ENCODE measurements around the gene ABRACL.
"Not testable (repeated sequence)": the region's sequence is repeated elsewhere in the genome, so short reads cannot be mapped to it uniquely, and the experiment has no call there.

Gene ABRACL, protein sequence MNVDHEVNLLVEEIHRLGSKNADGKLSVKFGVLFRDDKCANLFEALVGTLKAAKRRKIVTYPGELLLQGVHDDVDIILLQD
- total RNA-seq: 62.8 to 118 reads per million in 2 experiments

DNA sequence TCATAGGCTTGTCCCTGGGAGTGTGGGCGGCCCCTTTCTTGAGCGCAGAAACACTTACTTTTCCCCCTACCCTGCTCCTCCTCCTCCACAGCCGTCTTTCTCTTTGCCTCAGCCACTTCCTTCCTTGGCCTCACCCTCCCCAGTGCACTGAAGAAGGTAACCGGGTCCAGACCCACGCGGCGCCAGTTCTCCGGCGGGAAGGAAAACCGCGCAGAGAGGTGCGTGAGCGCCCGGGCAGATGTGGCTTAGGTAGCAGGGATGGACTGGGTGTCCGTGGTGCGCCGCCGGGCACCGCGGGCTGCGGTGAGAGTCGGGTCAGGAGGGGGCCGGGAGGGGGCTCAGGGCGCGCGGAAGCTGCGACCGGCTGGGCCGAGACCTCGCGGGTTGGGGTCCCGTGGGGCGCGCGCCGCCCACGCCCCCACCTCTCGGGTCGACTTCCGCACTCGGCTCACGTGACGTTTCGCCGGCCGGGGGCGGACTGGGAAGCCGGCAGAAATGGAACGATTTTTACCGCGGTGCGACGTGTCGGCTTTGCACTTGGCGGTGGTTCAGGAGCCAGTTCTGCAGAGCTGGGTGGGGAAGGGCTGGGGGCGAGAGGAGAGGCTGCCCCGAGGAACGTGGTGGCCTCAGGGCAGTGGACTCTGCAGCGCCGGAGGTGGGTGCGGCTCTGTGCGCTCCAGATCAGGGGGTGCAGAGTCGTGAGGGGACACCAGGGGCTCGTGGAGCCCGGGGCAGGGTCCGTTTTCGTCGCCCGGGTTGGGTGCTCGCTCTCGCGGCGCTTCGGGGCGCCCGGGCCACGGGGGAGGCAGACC is at the start of gene ABRACL:
Gene ABRACL (plus strand): TSS at position 88 of the 812 bp plus-strand sequence. CDS start 5,416 bp downstream, outside the sequence.
- DNase-seq (ENCODE audit: low read depth): peak; percentile 64

DNA sequence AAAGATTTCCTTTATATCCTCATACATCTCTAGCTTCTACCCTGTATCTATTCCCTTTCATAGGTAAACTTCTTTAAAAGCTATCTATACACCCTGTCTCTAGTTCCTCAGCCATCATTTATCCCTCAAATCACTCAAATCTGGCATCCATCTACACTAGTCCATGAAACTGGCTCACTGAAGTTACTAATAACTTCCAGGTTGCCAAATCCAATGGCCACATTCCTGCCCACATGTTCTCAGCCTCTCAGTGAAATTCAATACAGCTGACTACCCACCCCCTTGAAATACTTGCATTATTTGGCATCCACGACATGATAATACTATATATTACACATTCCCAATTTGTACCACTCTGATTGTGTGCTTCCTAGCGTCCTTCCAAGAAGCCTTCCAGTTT is 49.2 kb upstream of the ABRACL start:
- no peak for DNase-seq (ENCODE audit: low read depth)

DNA sequence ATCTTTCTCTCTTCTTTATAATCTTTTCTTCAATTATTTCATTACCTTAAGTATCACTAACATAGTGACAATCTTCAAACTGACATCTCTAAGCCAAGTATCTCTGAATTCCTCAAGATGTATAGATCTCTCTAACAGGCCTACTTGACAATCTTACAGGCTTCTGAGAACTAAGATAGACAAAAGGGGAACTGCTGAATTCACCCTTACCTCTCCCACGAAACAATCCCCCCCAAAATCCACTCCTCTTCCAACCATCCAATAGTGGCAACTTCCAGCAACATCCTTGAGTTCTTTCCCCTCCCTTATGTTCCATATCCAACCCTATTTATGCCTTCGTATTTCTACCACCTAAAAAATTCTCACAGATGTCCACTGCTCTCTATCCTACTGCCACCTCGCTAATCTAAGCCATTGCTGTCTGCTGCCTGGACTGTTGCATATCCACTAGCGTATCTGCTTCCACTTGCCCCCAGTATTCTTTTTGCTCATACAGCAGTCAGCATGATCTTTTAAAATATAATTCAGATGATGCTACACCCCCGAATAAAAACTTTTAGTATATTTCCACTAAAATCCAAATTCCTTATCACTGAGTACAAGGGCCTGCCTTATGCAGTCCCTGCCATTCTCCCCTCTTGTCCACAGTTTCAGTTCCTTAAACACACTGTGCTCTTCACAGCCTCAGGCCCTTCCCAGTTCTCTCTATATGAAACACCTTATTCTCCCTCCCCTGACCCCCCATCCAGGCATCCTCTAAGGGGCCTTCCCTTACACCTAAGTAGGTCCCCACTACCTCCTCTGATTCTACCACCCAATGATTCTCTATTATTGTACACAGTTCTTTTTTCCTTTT is 48.5 kb upstream of the ABRACL start:
- DNase-seq (ENCODE audit: low read depth): no peak

DNA sequence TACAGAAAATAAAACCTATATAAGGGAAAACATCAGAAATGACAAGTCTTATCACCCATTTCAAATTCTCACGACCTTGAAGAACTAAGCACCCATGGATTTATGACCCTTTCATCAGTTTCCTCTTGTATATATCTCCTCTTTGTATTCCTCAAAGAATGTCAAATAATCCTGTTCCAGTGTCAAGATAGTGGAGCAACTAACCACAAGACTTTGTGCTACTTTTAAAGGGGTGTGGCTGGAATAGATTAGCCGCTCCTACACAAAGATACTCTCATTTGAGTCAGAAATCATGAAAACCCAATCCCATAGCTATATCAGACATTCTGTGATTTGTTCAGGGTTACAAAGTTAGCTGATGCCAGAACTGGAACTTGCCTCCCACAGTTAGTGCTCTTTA is 47.1 kb upstream of the ABRACL start:
- no peak for DNase-seq (ENCODE audit: low read depth)

DNA sequence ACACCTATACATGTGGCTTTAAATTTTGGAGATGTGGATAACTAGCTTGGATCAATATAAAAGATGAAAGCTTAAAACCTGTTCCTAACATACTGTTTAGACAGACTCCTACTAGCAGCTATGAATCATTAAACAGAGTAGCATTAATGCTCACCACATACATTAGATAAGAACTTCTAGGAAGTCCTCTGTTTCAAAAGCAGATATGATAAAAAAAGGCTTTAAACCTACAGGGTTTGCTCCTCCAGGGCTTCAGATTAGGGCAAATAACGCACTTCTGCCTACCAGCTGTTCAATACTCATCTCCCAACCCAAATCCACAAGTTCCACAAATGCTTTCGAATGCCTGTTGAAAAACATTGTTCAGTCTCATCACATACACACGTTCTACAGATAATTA is 42.0 kb upstream of the ABRACL start:
- no peak for DNase-seq (ENCODE audit: low read depth)

DNA sequence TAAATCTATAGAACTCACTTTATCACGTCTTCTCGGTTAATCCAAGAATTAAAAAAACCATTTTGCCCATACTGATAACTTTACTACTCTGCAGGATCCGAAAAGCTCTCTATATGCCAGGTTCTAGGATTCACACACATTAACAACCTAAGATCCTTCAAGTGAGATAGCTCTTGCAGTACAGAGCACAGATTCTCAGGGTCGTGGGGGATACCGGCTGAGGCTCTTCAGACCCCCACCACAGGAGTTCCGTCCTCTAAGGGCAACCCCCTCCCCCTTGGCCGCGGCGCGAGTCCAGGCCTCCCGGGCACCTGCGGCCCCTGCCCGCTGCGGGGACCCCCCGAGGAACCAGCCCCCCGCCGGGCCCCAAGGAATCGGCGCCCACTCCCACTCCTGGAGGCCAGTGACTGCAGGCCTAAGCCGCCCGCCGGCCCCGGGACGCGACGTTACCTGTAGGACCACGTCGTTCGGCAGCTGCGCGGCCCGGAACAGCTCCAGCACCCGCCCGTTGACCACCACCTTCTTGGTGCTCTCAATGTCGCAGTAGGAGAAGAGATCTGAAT is 41.4 kb upstream of the ABRACL start:
- DNase-seq (ENCODE audit: low read depth): no peak

DNA sequence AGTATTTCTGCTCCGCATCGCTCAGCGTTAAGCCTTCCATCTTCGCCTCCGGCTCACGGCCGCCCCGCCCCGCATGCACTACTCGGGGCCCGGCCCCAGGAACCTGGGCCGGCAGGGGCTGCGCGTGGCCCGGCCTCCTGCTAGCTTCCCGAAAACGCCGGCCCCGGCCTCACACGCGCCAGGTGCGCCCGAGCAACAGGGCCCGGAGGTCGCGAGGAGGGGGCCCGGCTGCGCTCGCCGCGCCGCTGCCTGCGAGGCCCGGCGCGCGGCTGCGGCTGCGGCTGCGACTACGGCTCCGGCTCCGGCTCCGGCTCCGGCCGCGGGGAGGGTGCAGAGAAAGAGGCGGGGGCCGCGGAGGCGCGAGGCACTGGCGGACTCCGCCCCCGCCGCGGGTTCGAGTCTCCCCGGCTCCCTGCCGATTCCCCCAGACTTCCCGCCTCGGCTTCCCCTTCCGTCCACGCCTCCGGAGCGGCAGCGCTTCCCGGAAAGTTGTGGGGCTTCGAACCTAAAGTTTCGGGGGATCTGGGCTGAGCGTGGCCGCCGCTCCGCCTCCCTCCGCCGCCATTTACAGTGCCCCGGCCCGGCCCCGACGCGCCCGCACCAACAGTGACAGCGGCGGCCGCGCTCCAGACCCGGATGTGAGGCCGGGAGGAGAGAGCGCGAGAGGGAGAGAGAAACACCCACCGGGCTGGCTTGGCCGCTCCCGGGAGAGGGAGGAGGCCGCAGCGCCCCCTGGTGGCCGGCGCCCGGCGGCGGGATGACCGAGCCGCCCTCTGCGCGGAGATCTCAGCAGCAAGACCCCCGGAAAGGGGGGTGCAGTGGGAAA is 40.7 kb upstream of the ABRACL start, which contains the start of gene REPS1:
Gene REPS1 (minus strand): TSS at position 611 of the 826 bp plus-strand sequence. CDS start 571 bp downstream, at position 40.
- peak; percentile 83 for DNase-seq (ENCODE audit: low read depth)

DNA sequence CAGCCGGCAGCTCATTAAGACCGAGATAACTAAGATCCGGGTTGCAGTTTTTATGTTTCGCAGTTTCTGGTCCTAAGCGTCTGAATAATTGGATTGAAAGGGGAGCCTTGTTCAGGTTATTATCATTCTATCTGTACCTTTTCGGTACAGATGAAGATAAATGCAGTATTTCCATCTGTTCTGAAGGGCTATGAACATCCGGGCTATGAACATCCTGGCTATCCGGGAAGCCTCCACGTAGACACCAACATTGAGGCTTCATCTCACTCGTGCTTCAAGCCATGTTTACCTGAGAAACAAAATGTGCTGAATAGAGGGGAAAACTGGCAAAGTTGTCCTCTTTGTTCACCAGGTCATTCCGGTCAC is 40.1 kb upstream of the ABRACL start:
- no peak for DNase-seq (ENCODE audit: low read depth)

DNA sequence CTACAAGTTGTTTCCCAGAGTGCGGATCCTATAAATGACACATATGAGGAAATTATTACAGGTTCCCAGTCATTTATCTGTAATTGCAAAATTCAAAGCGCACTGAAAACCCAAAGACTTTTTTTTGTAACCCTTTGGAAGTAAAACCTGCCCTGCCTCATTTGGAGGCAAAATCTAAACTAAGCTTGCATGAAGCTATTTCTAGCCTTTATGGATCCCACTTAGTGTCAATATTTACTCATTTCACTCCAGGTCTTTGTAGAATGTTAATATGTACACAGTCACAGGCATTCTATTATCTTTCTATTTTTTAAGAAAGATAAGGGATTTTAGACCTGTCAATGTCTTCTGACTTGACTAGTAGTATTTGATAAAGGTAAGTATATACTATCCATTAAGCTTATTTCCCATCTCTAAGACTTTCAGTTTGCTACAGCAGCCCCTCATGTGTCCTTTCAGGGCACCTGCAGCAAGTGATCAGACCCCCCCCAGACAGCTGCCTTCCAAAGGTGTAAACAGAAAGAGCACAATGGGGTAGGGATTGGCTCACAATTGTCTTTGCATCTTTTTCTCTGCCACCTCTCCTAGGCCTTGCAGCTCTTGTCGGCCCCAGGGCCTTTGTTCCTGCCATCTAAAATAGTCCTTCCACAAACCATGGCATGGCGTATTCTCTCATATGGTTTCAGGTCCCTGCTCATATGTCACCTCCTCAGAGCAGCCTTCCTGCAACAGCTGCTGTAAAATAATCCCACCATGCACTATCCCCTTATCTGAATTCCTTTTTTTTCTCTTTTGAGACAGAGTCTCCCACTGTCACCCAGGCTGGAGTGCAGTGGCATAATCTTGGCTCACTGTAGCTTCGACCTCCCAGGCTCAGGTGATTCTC is 39.2 kb upstream of the ABRACL start:
- DNase-seq (ENCODE audit: low read depth): no peak

DNA sequence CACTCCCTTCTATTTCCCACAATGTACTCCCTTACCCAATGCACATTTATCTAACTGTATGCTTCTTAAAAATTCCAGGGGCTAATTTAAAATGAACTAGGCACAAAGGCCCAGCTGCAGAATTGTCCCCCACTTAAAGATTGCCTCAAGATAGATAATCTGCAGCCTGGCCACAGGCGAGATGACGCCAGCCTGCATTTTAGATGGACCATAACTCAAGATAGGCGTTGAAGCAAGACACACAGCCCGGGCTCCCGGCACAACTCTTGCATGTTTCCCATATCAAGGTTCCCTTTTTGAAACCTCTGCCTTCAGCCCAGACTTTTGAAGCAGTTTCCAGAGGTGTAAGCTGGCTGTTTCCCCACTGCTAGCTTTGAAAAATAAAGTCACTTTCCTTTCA is 37.3 kb upstream of the ABRACL start:
- no peak for DNase-seq (ENCODE audit: low read depth)

DNA sequence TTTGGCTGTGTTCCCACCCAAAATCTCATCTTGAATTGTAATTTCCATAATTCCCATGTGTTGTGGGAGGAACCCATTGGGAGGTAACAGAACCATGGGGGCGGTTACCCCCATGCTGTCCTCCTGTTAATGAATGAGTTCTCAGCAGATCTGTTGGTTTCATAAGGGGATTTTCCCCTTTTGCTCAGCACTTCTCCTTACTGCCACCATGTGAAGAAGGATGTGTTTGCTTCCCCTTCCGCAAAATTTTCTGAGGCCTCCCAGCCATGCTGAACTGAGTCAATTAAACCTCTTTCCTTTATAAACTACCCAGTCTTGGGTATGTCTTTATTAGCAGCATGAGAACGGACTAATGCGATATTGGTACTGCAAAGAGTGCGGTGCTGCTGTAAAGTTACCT is 35.6 kb upstream of the ABRACL start:
- DNase-seq (ENCODE audit: low read depth): not testable (repeated sequence)

DNA sequence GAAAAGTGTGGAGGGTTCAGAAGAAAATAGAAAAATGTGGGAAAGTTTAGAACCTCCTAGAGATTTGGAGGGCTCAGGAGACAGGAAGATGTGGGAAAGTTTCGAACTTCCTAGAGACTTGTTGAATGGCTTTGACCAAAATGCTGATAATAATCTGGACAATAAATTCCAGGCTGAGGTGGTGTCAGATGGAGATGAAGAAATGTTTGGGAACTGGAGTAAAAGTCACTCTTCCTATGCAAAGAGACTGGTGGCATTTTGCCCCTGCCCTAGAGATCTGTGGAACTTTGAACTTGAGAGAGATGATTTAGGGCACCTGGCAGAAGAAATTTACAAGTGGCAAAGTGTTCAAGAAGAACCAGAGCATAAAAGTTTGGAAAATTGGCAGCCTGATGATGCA is 35.1 kb upstream of the ABRACL start:
- not testable (repeated sequence) for DNase-seq (ENCODE audit: low read depth)

DNA sequence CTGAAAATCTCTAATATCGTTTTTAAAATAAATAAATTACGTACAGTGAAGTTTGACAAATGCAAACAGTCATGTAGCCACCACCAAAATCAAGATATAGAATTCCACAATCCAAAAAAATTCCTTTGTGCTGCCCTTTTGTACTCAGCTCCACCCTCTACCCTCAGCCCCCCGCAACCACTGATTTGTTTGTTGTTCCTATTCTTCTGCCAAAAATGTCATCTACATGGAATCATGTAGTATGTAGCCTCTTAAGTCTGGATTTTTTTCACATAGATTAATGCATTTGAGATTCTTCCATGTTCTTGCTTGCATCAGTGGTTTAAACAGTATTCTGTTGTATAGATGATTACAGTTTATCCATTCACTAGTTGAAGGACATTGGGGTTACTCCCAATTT is 32.0 kb upstream of the ABRACL start:
- DNase-seq (ENCODE audit: low read depth): no peak

DNA sequence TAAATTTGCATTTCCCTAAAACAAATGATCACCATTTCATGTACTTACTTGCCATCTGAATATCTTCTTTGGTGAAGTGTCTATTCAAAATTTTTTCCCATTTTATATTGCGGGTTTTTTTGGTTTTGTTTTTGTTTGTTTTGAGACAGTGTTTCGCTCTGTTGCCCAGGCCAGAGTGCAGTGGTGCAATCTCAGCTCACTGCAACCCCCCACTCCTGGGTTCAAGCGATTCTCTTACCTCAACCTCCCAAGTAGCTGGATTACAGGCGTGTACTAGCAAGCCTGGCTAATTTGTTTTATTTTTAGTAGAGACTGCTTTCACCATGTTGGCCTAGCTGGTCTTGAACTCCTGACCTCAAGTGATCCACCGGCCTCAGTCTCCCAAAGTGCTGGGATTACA is 31.4 kb upstream of the ABRACL start:
- no peak for DNase-seq (ENCODE audit: low read depth)

DNA sequence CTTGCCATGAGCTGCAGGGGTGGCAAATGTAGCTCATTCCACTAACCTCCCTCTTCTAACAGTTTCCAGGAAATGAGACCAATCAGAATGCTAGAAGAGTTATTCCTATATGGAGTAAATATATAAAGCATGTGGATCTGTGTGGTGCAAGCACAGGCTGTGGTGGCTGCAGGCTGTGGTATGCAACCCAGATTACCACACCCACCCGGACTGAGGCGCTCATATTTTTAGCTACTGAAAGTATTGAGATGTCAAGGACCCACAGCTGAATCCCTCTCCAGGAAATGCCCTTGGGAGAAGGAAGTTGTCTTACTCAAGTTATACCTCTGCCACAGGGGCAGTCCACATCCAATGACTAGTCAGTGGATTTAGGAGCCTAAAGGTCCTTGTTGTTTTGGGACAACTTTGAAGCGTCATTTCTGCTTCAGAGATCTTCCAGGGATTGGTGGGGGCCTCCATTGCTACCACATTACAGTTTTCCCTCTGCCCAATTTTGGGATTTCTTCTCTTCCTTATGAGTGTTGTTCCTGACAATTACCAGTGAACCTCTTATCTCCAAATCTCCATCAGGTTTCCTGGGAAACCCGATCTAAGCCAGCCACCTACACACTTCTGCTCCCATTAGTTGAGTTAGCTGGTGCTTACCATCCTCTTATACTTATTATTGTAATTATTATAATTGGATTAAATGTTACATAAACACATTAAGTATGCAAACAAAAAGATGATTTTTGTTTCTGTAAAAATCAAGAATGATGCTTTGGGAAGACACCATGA is 28.4 kb upstream of the ABRACL start:
- no peak for DNase-seq (ENCODE audit: low read depth)

DNA sequence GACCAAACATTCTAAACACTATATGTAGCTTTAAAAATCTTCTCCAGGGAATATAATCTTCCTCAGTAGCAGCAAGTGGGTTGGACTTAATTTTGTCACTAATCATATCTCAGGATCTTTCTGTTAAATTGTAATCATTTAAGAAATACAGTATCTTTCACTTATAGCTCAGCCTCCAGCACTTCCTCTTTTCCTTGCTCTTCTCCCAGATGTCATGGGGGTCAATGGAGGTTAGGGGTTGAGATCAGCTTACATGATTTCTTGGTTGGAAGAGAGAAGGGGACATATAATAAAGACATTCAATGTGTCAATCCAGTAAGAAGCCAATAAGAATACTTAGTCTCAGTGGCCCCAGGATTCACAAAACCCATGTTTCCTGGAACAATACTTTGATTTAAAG is 24.8 kb upstream of the ABRACL start:
- DNase-seq (ENCODE audit: low read depth): no peak

DNA sequence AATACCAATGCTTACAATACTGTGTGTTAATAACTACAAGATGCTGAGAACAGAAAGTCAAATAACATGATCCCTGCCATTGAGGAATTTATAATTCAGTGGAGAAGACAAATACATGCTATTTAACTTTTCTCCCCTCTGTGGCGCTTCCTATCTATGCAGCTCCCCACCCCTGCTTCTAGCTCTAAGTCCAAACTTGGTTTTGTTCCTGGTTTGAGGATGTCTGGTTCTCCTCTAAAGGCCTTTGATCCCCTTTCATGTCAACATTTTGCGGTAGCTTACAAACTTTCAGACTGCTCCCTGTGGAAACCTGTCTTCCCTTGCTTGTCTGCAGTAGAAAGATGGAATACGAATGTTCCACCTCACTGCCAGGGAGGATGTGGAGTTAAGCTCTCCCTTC is 22.1 kb upstream of the ABRACL start:
- no peak for DNase-seq (ENCODE audit: low read depth)

DNA sequence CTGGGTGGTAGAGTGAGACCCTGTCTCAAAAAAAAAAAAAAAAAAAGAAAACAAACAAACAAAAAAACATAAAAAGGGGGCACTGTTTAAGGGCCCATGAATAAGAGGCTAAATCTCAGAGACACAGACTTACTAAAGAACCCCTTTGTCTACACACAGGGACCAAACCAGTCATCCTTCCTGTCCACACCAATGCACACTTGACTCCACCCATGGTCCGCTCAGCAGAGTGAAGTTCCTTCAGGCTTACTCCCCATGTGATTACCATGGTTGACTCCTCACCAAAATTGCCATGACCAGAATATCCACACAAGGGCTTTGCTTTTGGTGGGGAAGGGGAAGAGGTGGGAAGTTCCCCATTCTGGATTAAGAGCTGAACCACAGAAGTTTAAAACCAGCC is 21.1 kb upstream of the ABRACL start:
- no peak for DNase-seq (ENCODE audit: low read depth)

DNA sequence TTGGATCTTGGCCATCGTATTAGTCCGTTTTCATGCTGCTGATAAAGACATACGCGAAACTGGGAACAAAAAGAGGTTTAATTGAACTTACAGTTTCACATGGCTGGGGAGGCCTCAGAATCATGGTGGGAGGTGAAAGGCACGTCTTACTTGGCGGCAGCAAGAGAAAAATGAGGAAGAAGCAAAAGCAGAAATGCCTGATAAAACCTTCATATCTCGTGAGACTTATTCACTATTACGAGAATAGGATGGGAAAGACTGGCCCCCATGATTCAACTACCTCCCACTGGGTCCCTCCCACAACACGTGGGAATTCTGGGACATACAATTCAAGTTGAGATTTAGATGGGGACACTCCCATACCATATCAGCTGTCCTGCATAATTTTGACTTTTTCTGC is 20.4 kb upstream of the ABRACL start:
- no peak for DNase-seq (ENCODE audit: low read depth)

DNA sequence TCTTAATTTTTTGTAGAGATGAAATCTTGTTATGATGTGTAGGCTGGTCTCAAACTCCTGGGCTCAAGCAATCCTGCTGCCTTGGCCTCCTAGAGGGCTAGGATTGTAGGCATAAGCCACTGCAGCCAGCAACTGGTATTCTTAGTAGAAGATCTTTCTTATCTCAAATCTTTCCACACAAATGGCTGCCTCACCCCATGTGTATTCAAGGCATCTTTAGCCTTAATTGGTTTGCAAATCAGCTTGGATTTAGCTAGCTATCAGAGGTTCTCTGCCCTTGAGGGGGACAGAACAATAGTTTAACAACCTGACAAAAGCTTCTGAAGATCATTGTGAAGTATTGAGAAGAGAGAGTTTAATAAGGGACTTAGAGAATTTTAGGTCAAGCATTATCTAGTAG is 17.9 kb upstream of the ABRACL start:
- DNase-seq (ENCODE audit: low read depth): no peak
